SK-N-SH treated with all-trans-retinoic acid at 6 μM for 48 hours (cell line): ENCODE measurements around the gene PNPLA7.

Experiments
- ATAC-seq: fragments of 200-7000 bp; cut with Tn5 transposase; 3 replicates; pipeline ENCODE4 v1.9.1; 2020; ENCODE audit warnings: mild to moderate bottlenecking, moderate library complexity
- ARNTL ChIP-seq: fragments of 450-650 bp; formaldehyde crosslinking; IDR thresholded peaks from 2 replicates; pipeline ENCODE4 v1.5.0; 2020; ENCODE audit warnings: low read depth, mild to moderate bottlenecking, moderate library complexity, borderline replicate concordance
- CREB5 ChIP-seq: fragments of 250-450 bp; sonication (Bioruptor Pico); IDR thresholded peaks from 2 replicates; pipeline ENCODE4 v1.5.1; 2020; ENCODE audit warnings: low read depth, mild to moderate bottlenecking, moderate library complexity
- CSRNP3 ChIP-seq: fragments of 250-450 bp; sonication (Bioruptor Pico); IDR thresholded peaks from 2 replicates; pipeline ENCODE4 v1.5.1; 2021; ENCODE audit warnings: mild to moderate bottlenecking, moderate library complexity
- ESRRG ChIP-seq: fragments of 250-450 bp; sonication (Bioruptor Pico); IDR thresholded peaks from 2 replicates; pipeline ENCODE4 v1.6.1; 2021; ENCODE audit warnings: mild to moderate bottlenecking
- GLIS3 ChIP-seq: fragments of 250-450 bp; sonication (Bioruptor Pico); IDR thresholded peaks from 2 replicates; pipeline ENCODE4 v1.5.0; 2020; ENCODE audit warnings: mild to moderate bottlenecking, moderate library complexity
- ISL1 ChIP-seq: fragments of 250-450 bp; sonication (Bioruptor Pico); IDR thresholded peaks from 2 replicates; pipeline ENCODE4 v2.1.2; 2022; ENCODE audit warnings: mild to moderate bottlenecking, moderate library complexity
- PATZ1 ChIP-seq: fragments of 250-450 bp; sonication (Bioruptor Pico); IDR thresholded peaks from 2 replicates; pipeline ENCODE4 v1.8.0; 2020; ENCODE audit warnings: mild to moderate bottlenecking, moderate library complexity, borderline replicate concordance
- POU6F1 ChIP-seq: fragments of 250-450 bp; sonication (Bioruptor Pico); IDR thresholded peaks from 2 replicates; pipeline ENCODE4 v1.8.0; 2021; ENCODE audit warnings: low read depth, mild to moderate bottlenecking, moderate library complexity, borderline replicate concordance
- PPARA ChIP-seq: fragments of 250-450 bp; sonication (Bioruptor Pico); IDR thresholded peaks from 2 replicates; pipeline ENCODE4 v1.5.0; 2020; ENCODE audit warnings: mild to moderate bottlenecking, borderline replicate concordance
- RARB ChIP-seq: fragments of 250-450 bp; sonication (Bioruptor Pico); IDR thresholded peaks from 2 replicates; pipeline ENCODE4 v1.8.0; 2021; ENCODE audit warnings: mild to moderate bottlenecking, moderate library complexity
- TOX ChIP-seq: fragments of 250-450 bp; sonication (Bioruptor Pico); IDR thresholded peaks from 2 replicates; pipeline ENCODE4 v1.8.0; 2021; ENCODE audit warnings: mild to moderate bottlenecking, moderate library complexity, borderline replicate concordance
- TSHZ2 ChIP-seq: fragments of 250-450 bp; sonication (Bioruptor Pico); IDR thresholded peaks from 2 replicates; pipeline ENCODE4 v1.5.0; 2020; ENCODE audit warnings: mild to moderate bottlenecking, moderate library complexity
- ZC3H10 ChIP-seq: fragments of 250-450 bp; sonication (Bioruptor Pico); IDR thresholded peaks from 2 replicates; pipeline ENCODE4 v1.5.1; 2021; ENCODE audit warnings: mild to moderate bottlenecking, moderate library complexity
- ZNF70 ChIP-seq: fragments of 450-650 bp; formaldehyde crosslinking; IDR thresholded peaks from 2 replicates; pipeline ENCODE4 v1.5.0; 2020; ENCODE audit warnings: mild to moderate bottlenecking, moderate library complexity
- ZNF8 ChIP-seq: fragments of 450-650 bp; formaldehyde crosslinking; IDR thresholded peaks from 2 replicates; pipeline ENCODE4 v1.5.0; 2020; ENCODE audit warnings: mild to moderate bottlenecking, moderate library complexity

PNPLA7 gene

GRCh38 chr9:137504432-137504777, 45.8 kb downstream of the PNPLA7 start:
- ATAC-seq: no peak

GRCh38 chr9:137502008-137502911, 47.9 kb downstream of the PNPLA7 start:
- peak; percentile 32; the same call in 2 of the 3 replicates for ATAC-seq
- no peak for TF ChIP-seq TSHZ2 (CRISPR knock-in tag)
- no peak for TF ChIP-seq CSRNP3
- no peak for TF ChIP-seq TOX (CRISPR knock-in tag)
- TF ChIP-seq GLIS3 (CRISPR knock-in tag): no peak
- TF ChIP-seq ZC3H10 (CRISPR knock-in tag): no peak

More at GRCh38 chr9:137504432-137504777, 45.8 kb downstream of the PNPLA7 start:
- TF ChIP-seq CREB5 (CRISPR knock-in tag) (no peak), GLIS3 (CRISPR knock-in tag) (no peak)

- TF ChIP-seq RARB (no peak), PATZ1 (CRISPR knock-in tag) (no peak), CSRNP3 (no peak), ESRRG (CRISPR knock-in tag) (no peak), POU6F1 (no peak), GLIS3 (CRISPR knock-in tag) (no peak), ISL1 (CRISPR knock-in tag) (no peak), CREB5 (CRISPR knock-in tag) (no peak), ARNTL (CRISPR knock-in tag) (no peak), ZNF70 (CRISPR knock-in tag) (no peak), PPARA (CRISPR knock-in tag) (no peak), ZNF8 (CRISPR knock-in tag) (no peak)
- ATAC-seq: no peak
These were observed 48.7 kb downstream of the PNPLA7 start for GRCh38 chr9:137501457-137501856.
